H9 (cell line): ENCODE measurements around the gene C18orf63. TPM values are rescaled to one million over a fixed set of nuclear protein-coding genes. Genes with fewer than 3 reads are reported as not detected.
A peak's percentile ranks its signal among the peaks of the same experiment; 100 is the strongest.

Experiments
- DNase-seq: peaks from one replicate; pipeline ENCODE4 v3.0.0-alpha.2; 2017
- H2AFZ ChIP-seq: one replicate; pipeline ENCODE4 v1.6.1; 2013; ENCODE audit warnings: mild to moderate bottlenecking, low read length, control low read depth, moderate library complexity
- H2AK5ac ChIP-seq: 2 replicates; pipeline ENCODE4 v1.6.1; 2013; ENCODE audit warnings: low read length, control low read depth, mixed read lengths; ENCODE audit not compliant: insufficient read length
- H2BK120ac ChIP-seq: one replicate; pipeline ENCODE4 v1.6.1; 2013; ENCODE audit warnings: low read depth, mild to moderate bottlenecking, low read length, control low read depth, inconsistent platforms; ENCODE audit not compliant: poor library complexity, severe bottlenecking
- H2BK12ac ChIP-seq: 2 replicates; pipeline ENCODE4 v1.6.1; 2013; ENCODE audit warnings: low read length, control low read depth, mixed read lengths, low read depth; ENCODE audit not compliant: insufficient read length
- H2BK15ac ChIP-seq: 2 replicates; pipeline ENCODE4 v1.6.1; 2013; ENCODE audit warnings: low read depth, low read length, control low read depth
- H2BK20ac ChIP-seq: one replicate; pipeline ENCODE4 v1.6.1; 2013; ENCODE audit warnings: low read depth, mild to moderate bottlenecking, low read length, control low read depth, inconsistent platforms; ENCODE audit not compliant: poor library complexity, severe bottlenecking
- H2BK5ac ChIP-seq: 2 replicates; pipeline ENCODE4 v1.6.1; 2013; ENCODE audit warnings: low read length, control low read depth, mixed read lengths; ENCODE audit not compliant: insufficient read length
- H3K14ac ChIP-seq: 2 replicates; pipeline ENCODE4 v1.6.1; 2013; ENCODE audit warnings: low read length, control low read depth; ENCODE audit not compliant: insufficient read depth
- H3K18ac ChIP-seq: 2 replicates; pipeline ENCODE4 v1.6.1; 2013; ENCODE audit warnings: low read depth, mild to moderate bottlenecking, mixed read lengths, low read length, control low read depth; ENCODE audit not compliant: insufficient read length
- H3K23ac ChIP-seq: 2 replicates; pipeline ENCODE4 v1.6.1; 2013; ENCODE audit warnings: low read length, control low read depth, mixed read lengths, low read depth; ENCODE audit not compliant: insufficient read length
- H3K23me2 ChIP-seq: 2 replicates; pipeline ENCODE4 v1.6.1; 2013; ENCODE audit warnings: low read depth, mild to moderate bottlenecking, mixed read lengths, low read length, control low read depth; ENCODE audit not compliant: insufficient read length, poor library complexity, severe bottlenecking
- H3K27ac ChIP-seq: 2 replicates; pipeline ENCODE4 v1.5.1; 2013; ENCODE audit warnings: low read length, control low read depth, mixed read lengths, low read depth; ENCODE audit not compliant: insufficient read length
- H3K27me3 ChIP-seq: 2 replicates; pipeline ENCODE4 v1.6.1; 2013; ENCODE audit warnings: low read length, control low read depth, inconsistent platforms; ENCODE audit not compliant: insufficient read depth
- H3K4ac ChIP-seq: 2 replicates; pipeline ENCODE4 v1.6.1; 2013; ENCODE audit warnings: low read depth, mild to moderate bottlenecking, control low read depth, inconsistent platforms, low read length, moderate library complexity
- H3K4me1 ChIP-seq: 2 replicates; pipeline ENCODE4 v1.6.1; 2013; ENCODE audit warnings: low read length, control low read depth, inconsistent platforms; ENCODE audit not compliant: insufficient read depth
- H3K4me2 ChIP-seq: 2 replicates; pipeline ENCODE4 v1.6.1; 2013; ENCODE audit warnings: low read length, control low read depth, mixed read lengths; ENCODE audit not compliant: insufficient read length, insufficient read depth
- H3K56ac ChIP-seq: 2 replicates; pipeline ENCODE4 v1.6.1; 2013; ENCODE audit warnings: low read depth, mild to moderate bottlenecking, mixed read lengths, low read length, control low read depth; ENCODE audit not compliant: insufficient read length
- H3K79me1 ChIP-seq: 2 replicates; pipeline ENCODE4 v1.6.1; 2013; ENCODE audit warnings: low read depth, mild to moderate bottlenecking, moderate library complexity, low read length, control low read depth, inconsistent platforms; ENCODE audit not compliant: insufficient read depth, poor library complexity, severe bottlenecking
- H3K79me2 ChIP-seq: 2 replicates; pipeline ENCODE4 v1.6.1; 2013; ENCODE audit warnings: low read length, control low read depth, inconsistent platforms; ENCODE audit not compliant: insufficient read depth
- H3K9ac ChIP-seq: 2 replicates; pipeline ENCODE4 v1.6.1; 2013; ENCODE audit warnings: low read length, control low read depth, mixed read lengths; ENCODE audit not compliant: insufficient read length; ENCODE audit errors: extremely low read depth
- H3K9me3 ChIP-seq: one replicate; pipeline ENCODE4 v1.6.1; 2013; ENCODE audit warnings: low read depth, low read length, inconsistent platforms; ENCODE audit not compliant: control insufficient read depth
- H3T11ph ChIP-seq: one replicate; pipeline ENCODE4 v1.6.1; 2013; ENCODE audit warnings: mild to moderate bottlenecking, low read length, control low read depth, inconsistent platforms
- H4K20me1 ChIP-seq: one replicate; pipeline ENCODE4 v1.6.1; 2013; ENCODE audit not compliant: control insufficient read depth, insufficient read length, insufficient read depth
- H4K5ac ChIP-seq: 2 replicates; pipeline ENCODE4 v1.6.1; 2013; ENCODE audit warnings: low read depth, mild to moderate bottlenecking, mixed read lengths, low read length, control low read depth; ENCODE audit not compliant: insufficient read length
- H4K8ac ChIP-seq: replicated peaks from 2 replicates; pipeline ENCODE4 v1.6.1; 2013; ENCODE audit warnings: low read length, control low read depth, mixed read lengths, low read depth; ENCODE audit not compliant: insufficient read length
- H4K91ac ChIP-seq: 2 replicates; pipeline ENCODE4 v1.6.1; 2013; ENCODE audit warnings: low read depth, mild to moderate bottlenecking, moderate library complexity, mixed read lengths, low read length, control low read depth; ENCODE audit not compliant: insufficient read length
- H3K27ac Mint-ChIP-seq, 3 experiments: 2 replicates in 2 of 3; 3 replicates in 1 of 3; pipeline ENCODE4 v1.8.0; 2020 to 2021; ENCODE audit warnings: mixed read lengths in 3 of 3, mild to moderate bottlenecking in 1 of 3, moderate library complexity in 1 of 3
- H3K27me3 Mint-ChIP-seq: 2 replicates; pipeline ENCODE4 v1.8.0; 2021; ENCODE audit warnings: low read depth, mild to moderate bottlenecking, moderate library complexity, mixed read lengths
- H3K36me3 Mint-ChIP-seq, 3 experiments: 2 replicates in 2 of 3; 3 replicates in 1 of 3; pipeline ENCODE4 v1.8.0; 2020 to 2021; ENCODE audit warnings: low read depth in 3 of 3, mixed read lengths in 3 of 3; ENCODE audit not compliant: insufficient read depth in 1 of 3
- H3K4me1 Mint-ChIP-seq, 2 experiments: 2 replicates each; pipeline ENCODE4 v1.8.0; 2020; ENCODE audit warnings: mixed read lengths in 2 of 2
- H3K4me3 Mint-ChIP-seq, 2 experiments: 2 replicates in 1 of 2; 3 replicates in 1 of 2; pipeline ENCODE4 v1.8.0; 2020 to 2021; ENCODE audit warnings: mild to moderate bottlenecking in 2 of 2, mixed read lengths in 2 of 2, moderate library complexity in 1 of 2
- H3K9me3 Mint-ChIP-seq, 2 experiments: 2 replicates in 1 of 2; 3 replicates in 1 of 2; pipeline ENCODE4 v1.8.0; 2020; ENCODE audit warnings: mild to moderate bottlenecking in 2 of 2, mixed read lengths in 2 of 2, moderate library complexity in 1 of 2
- CTCF ChIP-seq: fragments of 200-600 bp; sonication (generic); conservative IDR thresholded peaks from 3 replicates; pipeline ENCODE4 v1.8.0; 2021; ENCODE audit warnings: antibody characterized with exemption, mild to moderate bottlenecking
- whole genome bisulfite sequencing: extraction: QIAGEN DNeasy Blood & Tissue Kit; methylation state at CpG from one replicate; pipeline ENCODE4 v1.1.7; 2013; ENCODE audit warnings: missing lambda C conversion rate, low lambda C conversion rate, mixed read lengths; ENCODE audit not compliant: insufficient read length; ENCODE audit errors: extremely low coverage; 5-methylcytosine and 5-hydroxymethylcytosine counted together
- total RNA-seq: library from RNA; stranded (reverse); gene quantifications from 2 replicates; pipeline ENCODE4 v1.2.1, GENCODE V29; 2021

The C18orf63 gene
- total RNA-seq, 1 experiment from 2014 or later = not detected

DNA sequence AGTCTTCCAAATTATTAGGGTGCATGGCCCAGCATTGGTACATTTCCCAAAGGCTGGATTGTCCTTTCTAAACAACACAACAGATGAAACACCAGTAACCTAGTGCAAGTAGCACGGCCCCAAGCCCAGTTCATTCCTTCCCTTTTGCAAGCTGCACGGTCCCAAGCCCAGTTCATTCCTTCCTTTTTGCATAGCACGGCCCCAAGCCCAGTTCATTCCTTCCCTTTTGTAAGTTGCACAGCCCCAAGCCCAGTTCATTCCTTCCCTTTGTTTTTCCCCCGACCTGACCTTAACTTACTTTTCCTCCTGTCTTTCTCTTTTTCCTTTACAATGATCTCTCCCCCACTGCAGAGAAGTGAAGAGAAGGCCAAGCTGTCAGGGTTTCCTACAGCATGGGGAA lies 60.9 kb downstream of the C18orf63 start:
- no CpG with 5 or more reads among the region's 4 CpGs for WGBS
- H3K14ac ChIP-seq = no peak overlapping the region
- no peak overlapping the region for H2BK120ac ChIP-seq
- no peak overlapping the region for H4K5ac ChIP-seq
- H3T11ph ChIP-seq = no peak overlapping the region
- peaks cover 21 to 25% of the 10 kb centered on the region in 2 experiments for H3K9me3 Mint-ChIP-seq
- no peaks in the 10 kb centered on the region for H3K27me3 ChIP-seq
- H3K4me1 ChIP-seq = no peaks in the 10 kb centered on the region
- H2BK15ac ChIP-seq = no peak overlapping the region
- H3K27ac ChIP-seq = no peak overlapping the region
- H4K91ac ChIP-seq = no peak overlapping the region
- no peak overlapping the region for H3K56ac ChIP-seq
- no peaks in the 10 kb centered on the region for H3K23me2 ChIP-seq
- no peak overlapping the region for H2AK5ac ChIP-seq
- H3K9ac ChIP-seq = no peak overlapping the region
- no peak for DNase-seq
- H2BK5ac ChIP-seq = no peak overlapping the region
- no peak overlapping the region for H2BK20ac ChIP-seq
- no peaks in the 10 kb centered on the region for H3K79me2 ChIP-seq
- H4K8ac ChIP-seq = no peak overlapping the region
- no peak overlapping the region for H3K18ac ChIP-seq
- no peak overlapping the region for H2BK12ac ChIP-seq
- no peak overlapping the region for H2AFZ ChIP-seq
- H3K4me2 ChIP-seq = no peak overlapping the region
- H3K27me3 Mint-ChIP-seq = no peaks in the 10 kb centered on the region
- no peak overlapping the region for H3K4me3 Mint-ChIP-seq
- no peak for TF ChIP-seq CTCF
- H3K79me1 ChIP-seq = no peaks in the 10 kb centered on the region
- peaks cover 9 to 19% (median 12%) of the 10 kb centered on the region in 3 experiments for H3K36me3 Mint-ChIP-seq
- H3K4ac ChIP-seq = no peak overlapping the region
- H3K4me1 Mint-ChIP-seq = peaks cover 0 to 3% of the 10 kb centered on the region in 2 experiments; a peak in 3 of 4 replicates
- H3K27ac Mint-ChIP-seq = peak overlapping the region in 1 of 3 experiments; percentile 65; a peak in 1 of 7 replicates
- no peak overlapping the region for H3K23ac ChIP-seq
- no peaks in the 10 kb centered on the region for H4K20me1 ChIP-seq
- H3K9me3 ChIP-seq = peaks cover 8% of the 10 kb centered on the region
